Astrocyte (in vitro differentiated cells and primary cell): ENCODE measurements around the gene UBFD1. TPM values are rescaled to one million over a fixed set of nuclear protein-coding genes. Genes with fewer than 3 reads are reported as not detected.

ENCODE experiments used
- DNase-seq: peaks from one replicate; pipeline ENCODE4 v3.0.0-alpha.2; 2010; ENCODE audit warnings: low read depth
- FAIRE-seq: peaks from 2 replicates; lab custom pipeline; 2011; peaks lifted over from hg19 to GRCh38; lab: Jason Lieb, UNC
- H2AFZ ChIP-seq: 2 replicates; pipeline ENCODE4 v1.6.0; 2012; ENCODE audit warnings: low read depth, low read length, inconsistent platforms
- H3K27ac ChIP-seq: 2 replicates; pipeline ENCODE4 v1.5.1; 2011; ENCODE audit warnings: low read depth, low read length, inconsistent platforms
- H3K27me3 ChIP-seq: 2 replicates; pipeline ENCODE4 v1.6.0; 2011; ENCODE audit warnings: low read length, inconsistent platforms; ENCODE audit not compliant: insufficient read depth
- H3K36me3 ChIP-seq: 2 replicates; pipeline ENCODE4 v1.5.1; 2011; ENCODE audit warnings: low read length, inconsistent platforms; ENCODE audit not compliant: insufficient read depth
- H3K4me1 ChIP-seq: 2 replicates; pipeline ENCODE4 v1.5.1; 2011; ENCODE audit warnings: low read length, inconsistent platforms; ENCODE audit not compliant: insufficient read depth
- H3K4me2 ChIP-seq: 2 replicates; pipeline ENCODE4 v1.6.0; 2012; ENCODE audit warnings: low read length, inconsistent platforms
- H3K4me3 ChIP-seq: 2 replicates; pipeline ENCODE4 v1.5.1; 2011; ENCODE audit warnings: low read depth, mild to moderate bottlenecking, low read length, inconsistent platforms; ENCODE audit not compliant: insufficient read depth
- H3K79me2 ChIP-seq: 2 replicates; pipeline ENCODE4 v1.6.0; 2012; ENCODE audit warnings: mild to moderate bottlenecking, low read length, inconsistent platforms; ENCODE audit not compliant: insufficient read depth
- H3K9ac ChIP-seq: 2 replicates; pipeline ENCODE4 v1.6.0; 2012; ENCODE audit warnings: mild to moderate bottlenecking, low read length, inconsistent platforms
- H3K9me3 ChIP-seq: 2 replicates; pipeline ENCODE4 v1.5.1; 2012; ENCODE audit warnings: low read depth, mild to moderate bottlenecking, low read length, inconsistent platforms; ENCODE audit not compliant: insufficient read depth
- H4K20me1 ChIP-seq: 2 replicates; pipeline ENCODE4 v1.6.0; 2012; ENCODE audit warnings: low read length, inconsistent platforms; ENCODE audit not compliant: insufficient read depth
- H3K27ac Mint-ChIP-seq: one replicate; pipeline ENCODE4 v1.8.0; 2021; ENCODE audit warnings: mild to moderate bottlenecking, mixed read lengths; ENCODE audit not compliant: unreplicated experiment
- H3K27me3 Mint-ChIP-seq: one replicate; pipeline ENCODE4 v1.8.0; 2021; ENCODE audit warnings: low read depth, mixed read lengths; ENCODE audit not compliant: unreplicated experiment
- H3K36me3 Mint-ChIP-seq: one replicate; pipeline ENCODE4 v1.8.0; 2021; ENCODE audit warnings: low read depth, mixed read lengths; ENCODE audit not compliant: unreplicated experiment
- H3K4me1 Mint-ChIP-seq: one replicate; pipeline ENCODE4 v1.8.0; 2021; ENCODE audit warnings: low read depth, mixed read lengths; ENCODE audit not compliant: unreplicated experiment
- H3K4me3 Mint-ChIP-seq: one replicate; pipeline ENCODE4 v1.8.0; 2021; ENCODE audit warnings: mild to moderate bottlenecking, moderate library complexity, mixed read lengths; ENCODE audit not compliant: unreplicated experiment
- H3K9me3 Mint-ChIP-seq: one replicate; pipeline ENCODE4 v1.8.0; 2021; ENCODE audit warnings: mild to moderate bottlenecking, mixed read lengths; ENCODE audit not compliant: unreplicated experiment
- EZH2 ChIP-seq: IDR thresholded peaks from 2 replicates; pipeline ENCODE4 v1.6.1; 2012; ENCODE audit warnings: mild to moderate bottlenecking, low read length, inconsistent platforms; ENCODE audit not compliant: insufficient read depth
- total RNA-seq: library from RNA; stranded (reverse); gene quantifications from 2 replicates; pipeline ENCODE4 v1.2.1, GENCODE V29; 2021
- TF ChIP-seq, protein P1 (sequence below): IDR thresholded peaks from 2 replicates; pipeline ENCODE4 v1.5.1; 2011; ENCODE audit warnings: low read depth, mild to moderate bottlenecking, inconsistent platforms, low read length, moderate library complexity; ENCODE audit not compliant: insufficient read depth

The UBFD1 gene
- total RNA-seq, 1 donor from 2014 or later = 146 TPM

- peaks cover 8% of the 10 kb centered on the region for H3K36me3 Mint-ChIP-seq
- H4K20me1 ChIP-seq = no peaks in the 10 kb centered on the region
- FAIRE-seq (no peak), DNase-seq (no peak)
- no peaks in the 10 kb centered on the region for H3K9me3 ChIP-seq
- no peak overlapping the region for H3K4me3 ChIP-seq
- no peaks in the 10 kb centered on the region for H3K27me3 Mint-ChIP-seq
- TF ChIP-seq, protein P1, sequence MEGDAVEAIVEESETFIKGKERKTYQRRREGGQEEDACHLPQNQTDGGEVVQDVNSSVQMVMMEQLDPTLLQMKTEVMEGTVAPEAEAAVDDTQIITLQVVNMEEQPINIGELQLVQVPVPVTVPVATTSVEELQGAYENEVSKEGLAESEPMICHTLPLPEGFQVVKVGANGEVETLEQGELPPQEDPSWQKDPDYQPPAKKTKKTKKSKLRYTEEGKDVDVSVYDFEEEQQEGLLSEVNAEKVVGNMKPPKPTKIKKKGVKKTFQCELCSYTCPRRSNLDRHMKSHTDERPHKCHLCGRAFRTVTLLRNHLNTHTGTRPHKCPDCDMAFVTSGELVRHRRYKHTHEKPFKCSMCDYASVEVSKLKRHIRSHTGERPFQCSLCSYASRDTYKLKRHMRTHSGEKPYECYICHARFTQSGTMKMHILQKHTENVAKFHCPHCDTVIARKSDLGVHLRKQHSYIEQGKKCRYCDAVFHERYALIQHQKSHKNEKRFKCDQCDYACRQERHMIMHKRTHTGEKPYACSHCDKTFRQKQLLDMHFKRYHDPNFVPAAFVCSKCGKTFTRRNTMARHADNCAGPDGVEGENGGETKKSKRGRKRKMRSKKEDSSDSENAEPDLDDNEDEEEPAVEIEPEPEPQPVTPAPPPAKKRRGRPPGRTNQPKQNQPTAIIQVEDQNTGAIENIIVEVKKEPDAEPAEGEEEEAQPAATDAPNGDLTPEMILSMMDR = no peak
- TF ChIP-seq EZH2 = no peak
- no peak overlapping the region for H3K4me3 Mint-ChIP-seq
- no peak overlapping the region for H2AFZ ChIP-seq
- H3K4me1 Mint-ChIP-seq = no peaks in the 10 kb centered on the region
- no peaks in the 10 kb centered on the region for H3K9me3 Mint-ChIP-seq
- H3K27ac ChIP-seq = no peak overlapping the region
- no peak overlapping the region for H3K4me2 ChIP-seq
- H3K27me3 ChIP-seq = no peaks in the 10 kb centered on the region
- H3K27ac Mint-ChIP-seq = no peak overlapping the region
- no peaks in the 10 kb centered on the region for H3K4me1 ChIP-seq
- peaks cover 14% of the 10 kb centered on the region for H3K36me3 ChIP-seq
- no peaks in the 10 kb centered on the region for H3K79me2 ChIP-seq
- no peak overlapping the region for H3K9ac ChIP-seq
Measured at GRCh38 chr16:23544436-23544835, 13.1 kb upstream of the UBFD1 start.

GRCh38 chr16:23549938-23550337, 7.6 kb upstream of the UBFD1 start:
- Histone ChIP-seq H3K4me2 (no peak overlapping the region), H3K9ac (no peak overlapping the region), H3K4me3 (no peak overlapping the region), H3K36me3 (peaks cover 17% of the 10 kb centered on the region), H4K20me1 (no peaks in the 10 kb centered on the region), H3K27ac (no peak overlapping the region), H3K79me2 (peaks cover 2% of the 10 kb centered on the region), H3K9me3 (no peaks in the 10 kb centered on the region), H3K4me1 (no peaks in the 10 kb centered on the region), H2AFZ (no peak overlapping the region), H3K27me3 (no peaks in the 10 kb centered on the region)
- no peaks in the 10 kb centered on the region for H3K27me3 Mint-ChIP-seq
- peaks cover 12% of the 10 kb centered on the region for H3K36me3 Mint-ChIP-seq
- no peak for DNase-seq
- H3K4me1 Mint-ChIP-seq = no peaks in the 10 kb centered on the region
- no peak overlapping the region for H3K27ac Mint-ChIP-seq
- H3K4me3 Mint-ChIP-seq = no peak overlapping the region
- TF ChIP-seq, protein P1 = no peak
- no peak for TF ChIP-seq EZH2
- no peak for FAIRE-seq
- H3K9me3 Mint-ChIP-seq = no peaks in the 10 kb centered on the region

DNA sequence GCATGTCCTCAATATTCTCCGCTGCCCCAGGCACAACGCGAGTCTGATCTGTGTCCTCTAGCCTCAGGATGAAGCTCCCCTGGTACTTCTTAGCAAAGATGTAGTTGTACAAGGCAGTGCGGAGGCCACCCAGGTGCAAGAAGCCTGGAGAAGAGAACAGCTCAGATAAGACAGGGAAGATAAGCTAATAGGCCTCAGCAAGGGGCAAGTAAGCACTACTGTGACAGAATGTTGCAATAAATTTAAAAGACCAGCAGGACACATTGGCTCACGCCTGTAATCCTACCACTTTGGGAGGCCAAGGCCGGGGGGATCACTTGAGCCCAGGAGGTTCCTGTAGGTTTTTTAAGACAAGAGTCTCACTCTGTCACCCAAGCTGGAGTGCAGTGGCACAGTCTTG, 5.4 kb upstream of the UBFD1 start:
- FAIRE-seq (no peak), DNase-seq (no peak)
- no peak for TF ChIP-seq EZH2
- TF ChIP-seq, protein P1 = no peak
- Histone ChIP-seq H4K20me1 (no peaks in the 10 kb centered on the region), H3K36me3 (peaks cover 17% of the 10 kb centered on the region), H3K9me3 (no peaks in the 10 kb centered on the region), H3K9ac (no peak overlapping the region), H3K4me1 (no peaks in the 10 kb centered on the region), H3K27ac (no peak overlapping the region), H3K4me2 (no peak overlapping the region), H3K27me3 (no peaks in the 10 kb centered on the region), H3K79me2 (peaks cover 19% of the 10 kb centered on the region), H2AFZ (no peak overlapping the region), H3K4me3 (no peak overlapping the region)
- Mint-ChIP-seq H3K36me3 (peaks cover 11% of the 10 kb centered on the region), H3K9me3 (peaks cover 6% of the 10 kb centered on the region), H3K4me1 (peaks cover 3% of the 10 kb centered on the region), H3K4me3 (no peak overlapping the region), H3K27ac (no peak overlapping the region), H3K27me3 (no peaks in the 10 kb centered on the region)
